ENCODE data around the gene DROSHA. TPM values are rescaled to one million over a fixed set of nuclear protein-coding genes. Genes with fewer than 3 reads are reported as not detected.

DROSHA gene
- total RNA-seq, 3 donors from 2014 or later (not counting 1 experiment from before 2014, with no cell fraction given): 44.9 to 55.9 (median 50.5) TPM

GRCh38 chr5:31359839-31360238 is 172.1 kb downstream of the DROSHA start:
- H3K27ac ChIP-seq (ENCODE audit: low read length): no peak overlapping the region
- H3K4me3 Mint-ChIP-seq: no peak overlapping the region

GRCh38 chr5:31357038-31357437 is 174.9 kb downstream of the DROSHA start:
- ATAC-seq (no peak), DNase-seq (no peak)
- Histone ChIP-seq H3K4me1 (ENCODE audit: control insufficient read depth, insufficient read depth, low read length) (no peaks in the 10 kb centered on the region), H3K9me3 (ENCODE audit: control insufficient read depth, insufficient read depth, low read length) (no peaks in the 10 kb centered on the region), H3K27me3 (ENCODE audit: control insufficient read depth, insufficient read depth, low read length) (no peaks in the 10 kb centered on the region), H3K27ac (ENCODE audit: low read length) (no peak overlapping the region), H3K4me3 (ENCODE audit: low read length) (no peak overlapping the region), H3K36me3 (ENCODE audit: control insufficient read depth, insufficient read depth, low read length) (no peaks in the 10 kb centered on the region)
- no peak overlapping the region for H3K27ac Mint-ChIP-seq
- H3K9me3 Mint-ChIP-seq: peaks cover 3 to 6% of the 10 kb centered on the region in 2 donors
- H3K4me3 Mint-ChIP-seq: no peak overlapping the region
- no peak for TF ChIP-seq CTCF (IDR thresholded peaks at IDR 0.05)
- 86% methylated on average over 10 of the region's 11 CpGs for WGBS (ENCODE audit: insufficient coverage)
- no peaks in the 10 kb centered on the region for H3K4me1 Mint-ChIP-seq
- peaks cover 0 to 2% of the 10 kb centered on the region in 2 donors for H3K27me3 Mint-ChIP-seq (ENCODE audit: low read depth in 2 of 2)
- intact Hi-C loops (cut with micrococcal nuclease): no loop called here
- H3K36me3 Mint-ChIP-seq: no peaks in the 10 kb centered on the region

More at GRCh38 chr5:31359839-31360238, 172.1 kb downstream of the DROSHA start:
- Histone ChIP-seq H3K4me3 (ENCODE audit: low read length) (no peak overlapping the region), H3K9me3 (ENCODE audit: control insufficient read depth, insufficient read depth, low read length) (no peaks in the 10 kb centered on the region), H3K4me1 (ENCODE audit: control insufficient read depth, insufficient read depth, low read length) (no peaks in the 10 kb centered on the region), H3K36me3 (ENCODE audit: control insufficient read depth, insufficient read depth, low read length) (no peaks in the 10 kb centered on the region), H3K27me3 (ENCODE audit: control insufficient read depth, insufficient read depth, low read length) (no peaks in the 10 kb centered on the region)
- WGBS (ENCODE audit: insufficient coverage): 80% methylated on average over 1 of the region's 3 CpGs
- Mint-ChIP-seq H3K27ac (no peak overlapping the region), H3K27me3 (ENCODE audit: low read depth in 2 of 2) (peaks cover 0 to 2% of the 10 kb centered on the region in 2 donors), H3K4me1 (no peaks in the 10 kb centered on the region), H3K9me3 (peaks cover 0 to 8% of the 10 kb centered on the region in 2 donors), H3K36me3 (no peaks in the 10 kb centered on the region)
- no peak for DNase-seq
- intact Hi-C loops (cut with micrococcal nuclease): no loop called here
- no peak for ATAC-seq
- no peak for TF ChIP-seq CTCF (IDR thresholded peaks at IDR 0.05)

GRCh38 chr5:31355337-31355736 is 176.6 kb downstream of the DROSHA start:
- H3K4me1 ChIP-seq (ENCODE audit: control insufficient read depth, insufficient read depth, low read length): no peaks in the 10 kb centered on the region
- Mint-ChIP-seq H3K27ac (no peak overlapping the region), H3K36me3 (no peaks in the 10 kb centered on the region), H3K4me1 (no peaks in the 10 kb centered on the region), H3K9me3 (peaks cover 3 to 7% of the 10 kb centered on the region in 2 donors), H3K4me3 (no peak overlapping the region), H3K27me3 (ENCODE audit: low read depth in 2 of 2) (peaks cover 0 to 2% of the 10 kb centered on the region in 2 donors)
- TF ChIP-seq CTCF (IDR thresholded peaks at IDR 0.05): no peak
- WGBS (ENCODE audit: insufficient coverage): 89% methylated on average over 3 of the region's 3 CpGs
- H3K27ac ChIP-seq (ENCODE audit: low read length): no peak overlapping the region
- no peaks in the 10 kb centered on the region for H3K27me3 ChIP-seq (ENCODE audit: control insufficient read depth, insufficient read depth, low read length)
- no peaks in the 10 kb centered on the region for H3K9me3 ChIP-seq (ENCODE audit: control insufficient read depth, insufficient read depth, low read length)
- intact Hi-C loops (cut with micrococcal nuclease): no loop called here
- no peaks in the 10 kb centered on the region for H3K36me3 ChIP-seq (ENCODE audit: control insufficient read depth, insufficient read depth, low read length)
- no peak for ATAC-seq
- DNase-seq: no peak
- H3K4me3 ChIP-seq (ENCODE audit: low read length): no peak overlapping the region

Other genes starting within 250 kb of the DROSHA start
- gene C5orf22, start 208 bp upstream of the DROSHA start, total RNA-seq: 10 to 100 TPM; 20.0 to 27.9 (median 21.4) TPM
- 1 to 10 TPM in 1 of 3 donors, under 1 TPM in 2; 0.50 to 1.3 (median 0.66) TPM for gene PDZD2, start 107.0 kb upstream of the DROSHA start, total RNA-seq